PC-3 (cell line): ENCODE data around the gene TNNC1. TPM values are rescaled to one million over a fixed set of nuclear protein-coding genes. Genes with fewer than 3 reads are reported as not detected.

Experiments
- ATAC-seq: fragments of 200-7000 bp; cut with Tn5 transposase; 2 replicates; pipeline ENCODE4 v1.9.1; 2020; ENCODE audit warnings: mild to moderate bottlenecking, moderate library complexity
- Bru-seq: library from RNA; stranded (reverse); fragments of 400-500 nt; gene quantifications from one replicate; lab custom pipeline; 2021; lab: Mats Ljungman, UMichigan
- BruChase-seq, 2 experiments: library from RNA; stranded (reverse); fragments of 400-500 nt; gene quantifications; one replicate each; lab custom pipeline; 2021; lab: Mats Ljungman, UMichigan
- BruUV-seq: library from RNA; stranded (reverse); fragments of 400-500 nt; replicated peaks from 2 replicates; lab custom pipeline; 2021; lab: Mats Ljungman, UMichigan
- CTCF ChIA-PET: fragments of 300-600 bp; sonication (Branson Sonifier 250); formaldehyde crosslinking; loops from one replicate; lab custom pipeline; 2022; ENCODE audit warnings: antibody characterized with exemption; lab: Charles Lee
- POLR2A ChIA-PET: fragments of 300-600 bp; sonication (Branson Sonifier 250); formaldehyde crosslinking; loops from one replicate; lab custom pipeline; 2022; ENCODE audit warnings: antibody characterized with exemption; ENCODE audit not compliant: unreplicated experiment; lab: Charles Lee
- DNase-seq: peaks from one replicate; pipeline ENCODE4 v3.0.0-alpha.2; 2015
- H2AFZ ChIP-seq: fragments of 300-600 bp; sonication (generic); 2 replicates; pipeline ENCODE4 v1.6.0; 2016; ENCODE audit warnings: antibody characterized with exemption, low read length
- H3F3A ChIP-seq: fragments of 300-600 bp; sonication (generic); one replicate; pipeline ENCODE4 v1.6.0; 2017; ENCODE audit warnings: antibody characterized with exemption, low read length, control low read depth, mild to moderate bottlenecking; ENCODE audit not compliant: unreplicated experiment
- H3K27ac ChIP-seq: fragments of 300-600 bp; sonication (generic); 2 replicates; pipeline ENCODE4 v1.5.1; 2016; ENCODE audit warnings: mild to moderate bottlenecking, low read length
- H3K27me3 ChIP-seq: fragments of 300-600 bp; sonication (generic); 2 replicates; pipeline ENCODE4 v1.6.1; 2016; ENCODE audit warnings: low read length, mixed read lengths
- H3K36me3 ChIP-seq: fragments of 300-600 bp; sonication (generic); 2 replicates; pipeline ENCODE4 v1.6.1; 2016; ENCODE audit warnings: low read depth, mixed run types, low read length, mixed read lengths
- H3K4me1 ChIP-seq: fragments of 300-600 bp; sonication (generic); 2 replicates; pipeline ENCODE4 v1.5.1; 2016; ENCODE audit warnings: low read length; ENCODE audit not compliant: insufficient read depth
- H3K4me2 ChIP-seq: fragments of 300-600 bp; sonication (generic); 2 replicates; pipeline ENCODE4 v1.6.0; 2016; ENCODE audit warnings: low read length
- H3K4me3 ChIP-seq: fragments of 300-600 bp; sonication (generic); 2 replicates; pipeline ENCODE4 v1.5.1; 2016; ENCODE audit warnings: mild to moderate bottlenecking, low read length, mixed read lengths
- H3K79me2 ChIP-seq: fragments of 300-600 bp; sonication (generic); 2 replicates; pipeline ENCODE4 v1.6.1; 2017; ENCODE audit warnings: low read length, mixed read lengths
- H3K9ac ChIP-seq: fragments of 300-600 bp; sonication (generic); 2 replicates; pipeline ENCODE4 v1.6.0; 2016; ENCODE audit warnings: mild to moderate bottlenecking, low read length
- H3K9me2 ChIP-seq: fragments of 300-600 bp; sonication (generic); replicated peaks from 2 replicates; pipeline ENCODE4 v1.6.1; 2016; ENCODE audit warnings: mixed run types, low read length, mixed read lengths
- H3K9me3 ChIP-seq: fragments of 300-600 bp; sonication (generic); 2 replicates; pipeline ENCODE4 v1.6.1; 2016; ENCODE audit warnings: low read length, mixed read lengths
- H4K20me1 ChIP-seq: fragments of 300-600 bp; sonication (generic); 2 replicates; pipeline ENCODE4 v1.6.1; 2016; ENCODE audit warnings: low read length, mixed read lengths
- EZH2 ChIP-seq: fragments of 300-600 bp; sonication (generic); IDR thresholded peaks from one replicate; pipeline ENCODE4 v1.6.1; 2017; ENCODE audit warnings: antibody characterized with exemption, mild to moderate bottlenecking, low read length; ENCODE audit not compliant: unreplicated experiment
- EZH2phosphoT487 ChIP-seq: fragments of 300-600 bp; sonication (generic); IDR thresholded peaks from 2 replicates; pipeline ENCODE4 v1.6.1; 2018; ENCODE audit warnings: mild to moderate bottlenecking, antibody characterized with exemption, low read length, borderline replicate concordance
- intact Hi-C: fragments of 100-400 bp; cut with micrococcal nuclease; formaldehyde crosslinking; loops from 2 replicates; pipeline ENCODE4 v1.9.0; 2023
- long read RNA-seq: library from polyadenylated mRNA; unstranded; transcript quantifications from one replicate; pipeline ENCODE4 v2.0.0, GENCODE V29; 2021; ENCODE audit not compliant: unreplicated experiment
- total RNA-seq: library from RNA; depleted of rRNA; stranded (reverse); fragments of >200 nt; gene quantifications from 2 replicates; pipeline ENCODE4 v1.2.3, GENCODE V29; 2014; rRNA removed
- TF ChIP-seq, protein P1 (sequence below): fragments of 300-600 bp; sonication (generic); conservative IDR thresholded peaks from 2 replicates; pipeline ENCODE4 v1.5.1; 2017; ENCODE audit warnings: antibody characterized with exemption, low read depth, mild to moderate bottlenecking, low read length

Gene TNNC1
- total RNA-seq: 1.9 and 4.9 TPM in 2 replicates
- Bru-seq, nascent RNA: percentile 39 among the genes with signal in this experiment
- percentile 38 among the genes with signal in this experiment for BruChase-seq, experiment 1, labeled RNA remaining after a 6-hour chase
- BruChase-seq, experiment 2, labeled RNA remaining after a 2-hour chase: percentile 23 among the genes with signal in this experiment
- long read RNA-seq: 0 reads

DNA sequence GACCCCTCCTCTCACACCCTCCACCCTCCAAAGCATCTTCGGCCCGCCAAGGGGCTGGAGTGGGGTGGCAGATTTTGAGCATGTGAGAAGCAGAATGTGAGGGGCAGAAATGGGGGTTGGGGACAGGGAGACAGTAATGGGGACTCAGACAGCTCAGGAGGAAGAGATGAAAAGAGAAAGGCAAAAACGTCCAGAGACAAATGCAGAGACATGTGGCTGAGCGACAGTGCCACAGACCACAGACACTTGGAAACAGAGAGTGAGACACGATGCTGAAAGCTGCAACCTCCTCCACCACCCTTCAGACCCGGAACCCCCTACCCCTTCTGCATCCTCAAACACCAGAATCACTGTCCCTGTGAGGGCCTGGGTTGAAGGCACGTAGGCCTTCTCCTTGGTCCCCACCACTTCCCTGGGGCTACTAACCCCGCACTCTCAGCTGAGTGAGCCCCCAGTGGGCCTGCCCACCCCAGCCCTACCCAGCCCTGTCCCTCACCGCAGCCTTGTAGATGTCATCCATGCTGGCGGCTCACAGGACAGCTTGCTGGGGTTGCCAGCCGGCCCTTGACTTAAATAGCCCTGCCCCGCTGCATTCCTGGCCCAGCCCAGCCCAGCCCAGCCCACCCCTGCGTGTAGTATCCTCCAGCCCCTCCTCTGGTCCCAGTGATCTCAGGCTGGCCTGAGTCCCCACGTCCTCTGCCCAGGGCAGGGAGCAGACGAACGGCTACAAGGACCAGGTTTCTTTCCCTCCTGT, at the start of gene TNNC1:
Gene TNNC1 (minus strand): TSS at position 546 of the 754 bp plus-strand sequence. CDS start 26 bp downstream, at position 520.
- H3K9ac ChIP-seq: peak within 1 kb of the TSS; percentile 96
- H3K79me2 ChIP-seq: peaks cover 31% of the 10 kb centered on the region
- no peak for ATAC-seq

DNA sequence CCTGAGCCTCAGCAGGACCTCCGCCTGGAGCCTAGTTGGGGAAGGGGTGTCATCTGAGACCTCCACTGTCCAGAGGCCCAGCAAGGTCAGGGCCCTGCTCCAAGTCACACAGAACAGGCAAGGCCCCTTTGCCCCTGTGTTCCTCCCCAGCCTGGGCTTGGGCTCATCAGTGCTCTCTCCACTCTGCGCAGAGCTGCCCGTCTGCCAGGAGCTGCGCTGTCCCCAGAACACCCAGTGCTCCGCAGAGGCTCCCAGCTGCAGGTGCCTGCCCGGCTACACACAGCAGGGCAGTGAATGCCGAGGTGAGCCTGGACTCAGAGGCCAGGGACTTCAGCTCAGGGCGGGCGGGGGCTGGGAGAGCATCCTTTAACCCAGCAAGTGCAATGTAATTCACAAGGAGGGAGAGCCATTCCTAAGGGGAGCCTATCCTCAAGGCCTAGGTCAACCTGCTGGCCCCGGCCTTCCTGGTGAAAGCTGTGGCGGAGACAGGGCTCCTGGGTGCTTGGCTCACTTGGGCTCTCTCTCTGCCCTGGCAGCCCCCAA, 49.0 kb upstream of the TNNC1 start:
- H3K4me1 ChIP-seq: peaks cover 13% of the 10 kb centered on the region; the same call in 1 of the 2 replicates
- H3K36me3 ChIP-seq: no peaks in the 10 kb centered on the region
- ChIA-PET POLR2A (no interaction called here), CTCF (no interaction called here)
- no peaks in the 10 kb centered on the region for H3K27me3 ChIP-seq
- no peaks in the 10 kb centered on the region for H3K9me2 ChIP-seq
- no peaks in the 10 kb centered on the region for H3K79me2 ChIP-seq
- no peak overlapping the region for H3K4me2 ChIP-seq
- H2AFZ ChIP-seq: no peak overlapping the region
- ATAC-seq: no peak
- no TSS peak for BruUV-seq
- DNase-seq: no peak
- no peaks in the 10 kb centered on the region for H3F3A ChIP-seq
- H3K9me3 ChIP-seq: no peaks in the 10 kb centered on the region
- H3K9ac ChIP-seq: no peak overlapping the region
- no peak for TF ChIP-seq EZH2
- no peak for TF ChIP-seq EZH2phosphoT487
- TF ChIP-seq, protein P1, sequence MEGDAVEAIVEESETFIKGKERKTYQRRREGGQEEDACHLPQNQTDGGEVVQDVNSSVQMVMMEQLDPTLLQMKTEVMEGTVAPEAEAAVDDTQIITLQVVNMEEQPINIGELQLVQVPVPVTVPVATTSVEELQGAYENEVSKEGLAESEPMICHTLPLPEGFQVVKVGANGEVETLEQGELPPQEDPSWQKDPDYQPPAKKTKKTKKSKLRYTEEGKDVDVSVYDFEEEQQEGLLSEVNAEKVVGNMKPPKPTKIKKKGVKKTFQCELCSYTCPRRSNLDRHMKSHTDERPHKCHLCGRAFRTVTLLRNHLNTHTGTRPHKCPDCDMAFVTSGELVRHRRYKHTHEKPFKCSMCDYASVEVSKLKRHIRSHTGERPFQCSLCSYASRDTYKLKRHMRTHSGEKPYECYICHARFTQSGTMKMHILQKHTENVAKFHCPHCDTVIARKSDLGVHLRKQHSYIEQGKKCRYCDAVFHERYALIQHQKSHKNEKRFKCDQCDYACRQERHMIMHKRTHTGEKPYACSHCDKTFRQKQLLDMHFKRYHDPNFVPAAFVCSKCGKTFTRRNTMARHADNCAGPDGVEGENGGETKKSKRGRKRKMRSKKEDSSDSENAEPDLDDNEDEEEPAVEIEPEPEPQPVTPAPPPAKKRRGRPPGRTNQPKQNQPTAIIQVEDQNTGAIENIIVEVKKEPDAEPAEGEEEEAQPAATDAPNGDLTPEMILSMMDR: no peak
- no peak overlapping the region for H3K27ac ChIP-seq
- H4K20me1 ChIP-seq: no peaks in the 10 kb centered on the region
- no peak overlapping the region for H3K4me3 ChIP-seq
- intact Hi-C loops: no loop called here

More for the DNA sequence above, at the start of gene TNNC1:
- TF ChIP-seq, protein P1: no peak
- no peak for TF ChIP-seq EZH2
- no peak for TF ChIP-seq EZH2phosphoT487
- H3K9me3 ChIP-seq: no peaks in the 10 kb centered on the region
- peak within 1 kb of the TSS; percentile 93 for H2AFZ ChIP-seq
- no TSS peak for BruUV-seq
- H3K27ac ChIP-seq: no peak within 1 kb of the TSS
- H3K36me3 ChIP-seq: peaks cover 9% of the 10 kb centered on the region
- H3K4me3 ChIP-seq: peak within 1 kb of the TSS; percentile 99
- peak within 1 kb of the TSS; percentile 98 for H3K4me2 ChIP-seq
- CTCF ChIA-PET: interaction anchor here (0.8 kb wide), 1 partner anchor 8 kb away, joined by 3 read pairs; no protein-coding TSS in a partner anchor
- no peaks in the 10 kb centered on the region for H3K9me2 ChIP-seq
- H3K4me1 ChIP-seq: peaks cover 28% of the 10 kb centered on the region
- H3K27me3 ChIP-seq: no peaks in the 10 kb centered on the region
- intact Hi-C loops: no loop called here
- H3F3A ChIP-seq: no peaks in the 10 kb centered on the region
- POLR2A ChIA-PET: no interaction called here
- no peaks in the 10 kb centered on the region for H4K20me1 ChIP-seq
- no peak for DNase-seq
